ENCODE measurements around the gene ZNF496. TPM values are rescaled to one million over a fixed set of nuclear protein-coding genes. Genes with fewer than 3 reads are reported as not detected.

ZNF496 gene
- total RNA-seq, 4 donors from 2014 or later = 23.7 to 34.3 (median 33.3) TPM

DNA sequence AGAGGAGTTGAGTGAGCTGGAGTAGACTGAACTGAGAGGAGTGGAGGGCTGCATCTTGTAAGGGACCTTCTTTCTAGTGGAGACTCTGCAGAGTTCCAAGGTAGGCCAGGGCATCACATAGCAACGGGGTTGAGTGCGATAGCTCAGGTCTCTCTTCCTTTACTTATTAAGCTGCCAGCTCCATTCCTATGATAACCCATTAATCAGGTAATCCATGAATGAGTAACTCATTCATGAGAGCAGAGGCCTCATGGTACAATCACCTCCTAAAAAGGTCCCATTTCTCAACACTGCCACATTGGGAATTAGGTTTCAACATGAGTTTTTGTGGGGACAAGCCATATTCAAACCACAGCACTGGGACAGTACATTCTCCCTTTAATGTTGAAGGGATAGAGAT lies 54.5 kb downstream of the ZNF496 start:
- Histone ChIP-seq H3K4me3 (no peak overlapping the region), H3K27me3 (no peaks in the 10 kb centered on the region), H3K27ac (replicated peaks in 1 of 4) (no peak overlapping the region), H3K36me3 (no peaks in the 10 kb centered on the region), H3K4me1 (no peaks in the 10 kb centered on the region), H3K9me3 (no peaks in the 10 kb centered on the region)
- 94% methylated on average over 2 of the region's 2 CpGs for WGBS
- no peak for DNase-seq (ENCODE audit: extremely low spot score)
- intact Hi-C loops (cut with DNase I) = no loop called here
- TF ChIP-seq EP300 (IDR thresholded peaks at IDR 0.05) = no peak

- Histone ChIP-seq H3K27ac (replicated peaks in 1 of 4) (no peak overlapping the region), H3K27me3 (no peaks in the 10 kb centered on the region), H3K4me3 (no peak overlapping the region), H3K4me1 (no peaks in the 10 kb centered on the region), H3K9me3 (peaks cover 0 to 17% (median 9%) of the 10 kb centered on the region in 4 donors), H3K36me3 (no peaks in the 10 kb centered on the region)
- no peak for DNase-seq (ENCODE audit: extremely low spot score)
- intact Hi-C loops (cut with DNase I) = no loop called here
- TF ChIP-seq EP300 (IDR thresholded peaks at IDR 0.05) = no peak
- no peak for TF ChIP-seq POLR2AphosphoS5 (IDR thresholded peaks at IDR 0.05)
- TF ChIP-seq POLR2A (IDR thresholded peaks at IDR 0.05; ENCODE audit: low read depth) = no peak
- TF ChIP-seq CTCF (IDR thresholded peaks at IDR 0.05) = no peak
- 91% methylated on average over 3 of the region's 3 CpGs for WGBS
These were observed 56.9 kb downstream of the ZNF496 start for GRCh38 chr1:247274605-247275256.

DNA sequence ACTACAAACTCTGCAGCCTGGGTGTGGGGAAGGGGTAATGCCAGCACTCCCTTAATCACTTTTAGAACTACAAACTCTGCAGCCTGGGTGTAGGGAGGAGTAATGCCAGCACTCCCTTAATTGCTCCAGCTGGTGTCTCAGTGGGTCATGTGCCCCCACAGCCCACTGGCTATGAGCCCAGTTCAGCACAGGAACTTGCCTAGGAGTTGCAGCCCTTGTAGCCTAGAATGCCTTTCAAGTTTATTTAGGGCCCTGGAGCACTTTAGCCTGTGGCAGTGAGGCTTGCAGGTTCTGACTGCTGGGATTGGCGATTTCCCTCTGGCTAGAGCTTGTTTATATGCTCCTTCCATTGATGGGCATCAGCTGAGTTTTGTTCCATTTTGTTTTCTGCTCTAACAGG lies 58.7 kb downstream of the ZNF496 start:
- Histone ChIP-seq H3K36me3 (no peaks in the 10 kb centered on the region), H3K27ac (replicated peaks in 1 of 4) (no peak overlapping the region), H3K4me3 (no peak overlapping the region), H3K27me3 (no peaks in the 10 kb centered on the region), H3K9me3 (peaks cover 0 to 17% (median 9%) of the 10 kb centered on the region in 4 donors), H3K4me1 (no peaks in the 10 kb centered on the region)
- no peak for DNase-seq (ENCODE audit: extremely low spot score)
- no peak for TF ChIP-seq POLR2A (IDR thresholded peaks at IDR 0.05; ENCODE audit: low read depth)
- TF ChIP-seq EP300 (IDR thresholded peaks at IDR 0.05) = no peak
- TF ChIP-seq POLR2AphosphoS5 (IDR thresholded peaks at IDR 0.05) = no peak
- no peak for TF ChIP-seq CTCF (IDR thresholded peaks at IDR 0.05)
- WGBS = 78% methylated on average over 1 of the region's 1 CpG
- intact Hi-C loops (cut with DNase I) = no loop called here

DNA sequence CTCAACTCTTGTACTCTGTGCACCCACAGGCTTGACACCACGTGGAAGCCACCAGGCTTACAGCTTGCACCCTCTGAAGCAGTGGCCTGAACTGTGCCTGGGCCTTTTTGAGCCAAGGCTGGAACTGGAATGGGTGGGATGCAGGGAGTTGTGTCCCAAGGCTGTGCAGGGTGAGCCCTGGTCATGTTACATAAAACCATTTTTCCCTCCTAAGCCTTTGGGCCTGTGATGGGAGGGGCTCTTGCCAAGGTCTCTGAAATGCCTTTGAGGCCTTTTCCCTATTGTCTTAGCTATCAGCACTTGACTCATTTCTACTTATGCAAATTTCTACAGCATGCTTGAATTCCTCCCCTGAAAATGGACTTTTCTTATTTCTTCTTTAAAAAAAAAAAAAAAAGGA lies 61.7 kb downstream of the ZNF496 start:
- intact Hi-C loops (cut with DNase I) = no loop called here
- Histone ChIP-seq H3K27ac (replicated peaks in 1 of 4) (no peak overlapping the region), H3K36me3 (no peaks in the 10 kb centered on the region), H3K9me3 (peaks cover 0 to 17% (median 9%) of the 10 kb centered on the region in 4 donors), H3K4me3 (no peak overlapping the region), H3K27me3 (no peaks in the 10 kb centered on the region), H3K4me1 (no peaks in the 10 kb centered on the region)
- no peak for DNase-seq (ENCODE audit: extremely low spot score)
- WGBS = 60% methylated on average over 1 of the region's 1 CpG
- TF ChIP-seq CTCF (IDR thresholded peaks at IDR 0.05) = no peak
- TF ChIP-seq EP300 (IDR thresholded peaks at IDR 0.05) = no peak

GRCh38 chr1:247269133-247269532 lies 62.5 kb downstream of the ZNF496 start:
- Histone ChIP-seq H3K9me3 (peaks cover 0 to 17% (median 9%) of the 10 kb centered on the region in 4 donors), H3K27ac (replicated peaks in 1 of 4) (no peak overlapping the region), H3K4me3 (no peak overlapping the region), H3K27me3 (no peaks in the 10 kb centered on the region), H3K36me3 (no peaks in the 10 kb centered on the region), H3K4me1 (no peaks in the 10 kb centered on the region)
- intact Hi-C loops (cut with DNase I) = no loop called here
- DNase-seq (ENCODE audit: extremely low spot score) = no peak
- TF ChIP-seq POLR2A (IDR thresholded peaks at IDR 0.05; ENCODE audit: low read depth) = no peak

Data from esophagus muscularis mucosa (tissue), 4 donors.